ENCODE measurements around the gene PTPN22.

GRCh38 chr1:113904293-113904673 is 32.8 kb upstream of the PTPN22 start:
- TF ChIP-seq GATA2 (IDR thresholded peaks at IDR 0.05; ENCODE audit: low read depth, low read length) (no peak), GATA3 (IDR thresholded peaks at IDR 0.05; ENCODE audit: low read depth, low read length) (no peak)

Data from SH-SY5Y (cell line).